ENCODE results near the gene VANGL2. TPM values are rescaled to one million over a fixed set of nuclear protein-coding genes. Genes with fewer than 3 reads are reported as not detected.

VANGL2 gene
- total RNA-seq, 6 experiments from 2014 or later, result 0.06 to 0.22 (median 0.12) TPM

DNA sequence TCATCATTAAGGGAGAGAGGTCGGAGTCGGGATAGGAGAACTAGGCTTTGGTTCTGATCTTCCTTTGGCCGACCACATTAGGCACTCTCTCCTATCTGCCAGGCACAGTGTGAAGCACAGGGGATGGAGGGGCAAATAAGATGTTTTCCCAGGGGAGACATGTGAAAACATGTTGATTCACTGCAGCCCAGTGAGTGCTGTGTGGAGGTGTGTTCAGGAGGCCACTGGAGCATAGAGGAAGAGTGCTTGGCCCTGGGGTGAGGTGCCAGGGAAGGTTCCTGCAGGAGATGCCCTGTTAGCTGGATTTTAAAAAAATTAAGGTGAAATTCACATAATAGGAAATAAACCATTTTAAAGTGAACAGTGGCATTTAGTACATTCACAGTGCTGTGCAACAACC, 3.7 kb downstream of the VANGL2 start:
- 97% methylated on average over 3 of the region's 3 CpGs for WGBS (ENCODE audit: insufficient coverage, low coverage, low lambda C conversion rate, missing lambda C conversion rate)
- no peaks in the 10 kb centered on the region for H3K36me3 ChIP-seq
- H3K27me3 ChIP-seq, result no peaks in the 10 kb centered on the region
- ATAC-seq (no peak), DNase-seq (peak in 1 of 3 donors; percentile 24)
- H3K4me1 ChIP-seq, result peaks cover 0 to 6% (median 0%) of the 10 kb centered on the region in 4 donors
- intact Hi-C loops (cut with DNase I), result no loop called here
- TF ChIP-seq, protein P1, sequence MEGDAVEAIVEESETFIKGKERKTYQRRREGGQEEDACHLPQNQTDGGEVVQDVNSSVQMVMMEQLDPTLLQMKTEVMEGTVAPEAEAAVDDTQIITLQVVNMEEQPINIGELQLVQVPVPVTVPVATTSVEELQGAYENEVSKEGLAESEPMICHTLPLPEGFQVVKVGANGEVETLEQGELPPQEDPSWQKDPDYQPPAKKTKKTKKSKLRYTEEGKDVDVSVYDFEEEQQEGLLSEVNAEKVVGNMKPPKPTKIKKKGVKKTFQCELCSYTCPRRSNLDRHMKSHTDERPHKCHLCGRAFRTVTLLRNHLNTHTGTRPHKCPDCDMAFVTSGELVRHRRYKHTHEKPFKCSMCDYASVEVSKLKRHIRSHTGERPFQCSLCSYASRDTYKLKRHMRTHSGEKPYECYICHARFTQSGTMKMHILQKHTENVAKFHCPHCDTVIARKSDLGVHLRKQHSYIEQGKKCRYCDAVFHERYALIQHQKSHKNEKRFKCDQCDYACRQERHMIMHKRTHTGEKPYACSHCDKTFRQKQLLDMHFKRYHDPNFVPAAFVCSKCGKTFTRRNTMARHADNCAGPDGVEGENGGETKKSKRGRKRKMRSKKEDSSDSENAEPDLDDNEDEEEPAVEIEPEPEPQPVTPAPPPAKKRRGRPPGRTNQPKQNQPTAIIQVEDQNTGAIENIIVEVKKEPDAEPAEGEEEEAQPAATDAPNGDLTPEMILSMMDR (IDR thresholded peaks at IDR 0.05), result no peak
- TF ChIP-seq POLR2A (IDR thresholded peaks at IDR 0.05), result no peak
- H3K9me3 ChIP-seq, result no peaks in the 10 kb centered on the region
- no peak overlapping the region for H3K4me3 ChIP-seq
- no peak overlapping the region for H3K27ac ChIP-seq

DNA sequence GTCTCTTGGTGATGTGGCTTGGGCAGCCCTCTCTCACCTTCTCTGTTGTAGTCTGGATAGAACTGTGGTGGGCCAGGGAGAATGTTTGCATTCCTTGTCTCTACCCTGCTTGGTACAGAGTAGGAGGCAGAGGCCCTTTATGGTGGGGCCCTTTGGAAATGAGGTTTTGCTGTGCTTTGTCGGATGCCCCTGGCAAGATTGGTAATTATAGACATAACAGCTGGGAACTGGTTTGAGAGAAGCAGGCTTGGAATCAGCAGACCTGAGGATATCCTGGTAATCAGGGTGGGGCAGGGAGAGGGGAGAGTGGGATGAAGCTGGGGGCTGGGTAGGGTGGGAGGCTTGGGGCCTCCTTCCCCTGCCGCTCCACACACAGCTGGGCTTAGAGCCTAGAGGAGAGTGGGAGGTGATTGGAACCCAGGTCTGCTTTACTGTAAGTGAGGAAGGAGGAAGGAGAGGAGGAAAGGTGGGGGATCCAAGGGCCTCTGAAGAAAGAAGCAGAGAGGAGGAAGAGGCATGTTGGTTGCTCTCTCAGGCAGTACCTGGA, 5.0 kb downstream of the VANGL2 start:
- peak in 1 of 3 donors; percentile 17 for DNase-seq
- Histone ChIP-seq H3K9me3 (no peaks in the 10 kb centered on the region), H3K27ac (no peak overlapping the region), H3K27me3 (no peaks in the 10 kb centered on the region), H3K36me3 (no peaks in the 10 kb centered on the region), H3K4me3 (no peak overlapping the region), H3K4me1 (peaks cover 0 to 5% (median 0%) of the 10 kb centered on the region in 4 donors)
- ATAC-seq, result no peak
- TF ChIP-seq POLR2A (IDR thresholded peaks at IDR 0.05), result no peak
- TF ChIP-seq, protein P1 (IDR thresholded peaks at IDR 0.05), result no peak
- intact Hi-C loops (cut with DNase I), result no loop called here
- WGBS (ENCODE audit: insufficient coverage, low coverage, low lambda C conversion rate, missing lambda C conversion rate), result 93% methylated on average over 2 of the region's 2 CpGs

DNA sequence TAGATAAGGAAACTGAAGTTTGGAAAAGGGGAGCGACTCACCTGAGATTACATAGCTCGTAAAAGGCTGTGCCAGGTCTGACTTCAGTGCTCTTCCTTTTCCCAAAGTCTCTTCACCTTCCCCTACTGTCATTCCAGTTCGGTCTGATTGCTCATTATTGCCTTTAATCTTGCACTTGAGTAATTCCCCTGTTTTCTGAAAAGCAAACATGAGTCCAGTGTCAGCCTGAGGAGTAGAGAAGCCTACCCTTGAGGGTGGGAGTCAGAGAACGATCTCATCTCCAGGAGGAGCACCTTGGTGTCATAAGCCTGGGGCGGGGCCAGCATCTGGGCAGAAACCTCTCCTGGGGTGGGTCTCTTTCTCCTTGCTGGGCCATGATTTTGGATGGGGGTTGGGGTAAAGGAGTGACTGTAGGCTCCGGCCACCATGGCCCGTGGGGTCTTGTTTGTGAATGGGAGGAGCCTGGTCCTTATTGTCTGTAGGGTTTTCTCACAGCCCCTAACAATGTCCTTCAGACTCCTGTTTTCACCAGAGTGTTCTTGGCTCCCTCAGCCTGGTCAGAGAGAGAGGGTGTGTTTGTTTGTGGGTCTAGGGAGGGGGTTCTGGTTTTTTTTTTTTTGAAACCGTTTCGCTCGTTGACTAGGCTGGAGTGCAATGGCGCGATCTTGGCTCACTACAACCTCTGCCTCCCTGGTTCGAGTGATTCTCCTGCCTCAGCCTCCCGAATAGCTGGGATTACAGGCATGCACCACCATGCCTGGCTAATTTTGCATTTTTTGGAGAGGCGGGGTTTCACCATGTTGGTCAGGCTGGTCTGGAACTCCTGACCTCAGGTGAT, 6.0 kb downstream of the VANGL2 start:
- ATAC-seq (no peak), DNase-seq (peak in 1 of 3 donors; percentile 27)
- no peak for TF ChIP-seq POLR2A (IDR thresholded peaks at IDR 0.05)
- TF ChIP-seq, protein P1 (IDR thresholded peaks at IDR 0.05), result no peak
- no peaks in the 10 kb centered on the region for H3K9me3 ChIP-seq
- H3K4me1 ChIP-seq, result no peaks in the 10 kb centered on the region
- no peaks in the 10 kb centered on the region for H3K27me3 ChIP-seq
- H3K4me3 ChIP-seq, result no peak overlapping the region
- WGBS (ENCODE audit: insufficient coverage, low coverage, low lambda C conversion rate, missing lambda C conversion rate), result 78% methylated on average over 11 of the region's 15 CpGs
- intact Hi-C loops (cut with DNase I), result no loop called here
- H3K36me3 ChIP-seq, result no peaks in the 10 kb centered on the region
- H3K27ac ChIP-seq, result no peak overlapping the region

DNA sequence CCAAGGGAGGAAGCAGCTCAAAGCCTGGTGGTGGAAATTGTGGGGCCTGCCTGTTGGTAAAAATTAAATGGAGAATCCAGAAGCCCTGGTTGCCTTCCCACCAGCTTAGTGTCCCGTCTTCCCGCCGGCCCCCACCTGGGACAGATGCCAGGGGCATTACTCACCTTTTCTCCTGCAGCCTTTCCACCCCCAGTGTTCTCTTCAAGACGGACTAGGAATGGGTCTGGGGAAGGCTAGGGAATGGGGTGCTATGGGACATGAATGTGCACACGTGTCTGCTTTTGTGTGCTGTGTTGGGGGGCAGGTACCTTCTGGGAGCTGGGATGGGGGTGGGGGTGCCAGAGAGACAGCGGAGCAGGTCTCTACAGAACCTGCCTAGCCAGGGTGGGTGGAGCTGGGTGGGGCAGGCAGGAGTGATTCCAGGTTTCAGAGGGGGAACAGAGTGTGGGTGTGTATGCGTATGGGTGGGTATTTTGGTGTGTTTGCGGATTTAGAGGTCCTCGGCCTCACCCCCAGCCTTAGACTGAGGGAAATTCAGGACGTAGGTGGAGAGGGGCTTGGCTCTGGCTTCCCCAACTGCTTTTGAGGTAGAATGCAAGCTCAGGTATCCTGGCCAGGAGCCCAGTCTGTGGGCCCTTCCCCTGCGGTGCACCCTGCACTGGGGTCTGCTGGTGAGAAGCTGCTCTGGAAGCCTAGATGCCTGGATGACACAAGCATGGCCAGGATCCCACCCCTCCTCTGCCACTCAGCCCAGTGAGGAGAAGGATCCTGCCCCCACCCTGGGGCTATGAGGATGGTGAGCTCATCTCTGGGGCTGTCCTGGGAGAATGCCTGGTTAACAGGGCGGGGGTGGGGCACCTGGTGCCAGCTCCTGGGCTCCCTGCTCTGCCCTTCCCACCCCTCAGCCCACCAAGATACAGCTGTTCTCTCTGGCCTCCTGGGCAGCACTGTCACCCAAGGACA, 7.8 kb downstream of the VANGL2 start:
- Histone ChIP-seq H3K27me3 (no peaks in the 10 kb centered on the region), H3K36me3 (no peaks in the 10 kb centered on the region), H3K4me1 (no peaks in the 10 kb centered on the region), H3K27ac (no peak overlapping the region), H3K9me3 (no peaks in the 10 kb centered on the region), H3K4me3 (no peak overlapping the region)
- intact Hi-C loops (cut with DNase I), result no loop called here
- WGBS (ENCODE audit: insufficient coverage, low coverage, low lambda C conversion rate, missing lambda C conversion rate), result 78% methylated on average over 7 of the region's 12 CpGs
- DNase-seq (no peak), ATAC-seq (no peak)
- TF ChIP-seq, protein P1 (IDR thresholded peaks at IDR 0.05), result no peak
- no peak for TF ChIP-seq POLR2A (IDR thresholded peaks at IDR 0.05)
